H1 (cell line): ENCODE measurements around the gene MPP4. TPM values are rescaled to one million over a fixed set of nuclear protein-coding genes. Genes with fewer than 3 reads are reported as not detected.

Experiments used
- CTCF ChIA-PET: fragments of 300-600 bp; sonication (Branson Sonifier 250); formaldehyde crosslinking; loops from one replicate; lab custom pipeline; 2021; ENCODE audit not compliant: partially characterized antibody; lab: Charles Lee
- POLR2A ChIA-PET: fragments of 300-600 bp; sonication (Branson Sonifier 250); formaldehyde crosslinking; loops from one replicate; lab custom pipeline; 2021; ENCODE audit warnings: inconsistent platforms; ENCODE audit not compliant: partially characterized antibody; lab: Charles Lee
- DNase-seq, 2 experiments: peaks; one replicate each; pipeline versions ENCODE4 v3.0.0 to v3.0.0-alpha.2; 2010 to 2022; ENCODE audit warnings: low spot score in 2 of 2, low read depth in 1 of 2, mixed read lengths in 1 of 2
- FAIRE-seq: peaks from 2 replicates; lab custom pipeline; 2011; peaks lifted over from hg19 to GRCh38; lab: Jason Lieb, UNC
- H2AFZ ChIP-seq: 2 replicates; pipeline ENCODE4 v1.8.1; 2012; ENCODE audit warnings: low read length, inconsistent platforms
- H2AK5ac ChIP-seq: 2 replicates; pipeline ENCODE4 v1.6.1; 2013; ENCODE audit warnings: low read depth, low read length
- H2BK120ac ChIP-seq: replicated peaks from 2 replicates; pipeline ENCODE3; 2013; ENCODE audit warnings: low read depth, low read length, inconsistent platforms
- H2BK12ac ChIP-seq: 2 replicates; pipeline ENCODE4 v1.6.1; 2013; ENCODE audit warnings: low read depth, low read length
- H2BK15ac ChIP-seq: 2 replicates; pipeline ENCODE4 v1.6.1; 2013; ENCODE audit warnings: low read length
- H2BK20ac ChIP-seq: 2 replicates; pipeline ENCODE4 v1.6.1; 2013; ENCODE audit warnings: low read length
- H2BK5ac ChIP-seq: 2 replicates; pipeline ENCODE4 v1.6.1; 2013; ENCODE audit warnings: low read depth, low read length
- H3K14ac ChIP-seq: 2 replicates; pipeline ENCODE4 v1.6.1; 2013; ENCODE audit warnings: inconsistent platforms; ENCODE audit not compliant: insufficient read length
- H3K18ac ChIP-seq: 2 replicates; pipeline ENCODE4 v1.6.1; 2013; ENCODE audit warnings: low read length; ENCODE audit errors: extremely low read depth
- H3K23ac ChIP-seq: 2 replicates; pipeline ENCODE4 v1.6.1; 2013; ENCODE audit warnings: inconsistent platforms; ENCODE audit not compliant: insufficient read length
- H3K23me2 ChIP-seq: 2 replicates; pipeline ENCODE4 v1.6.1; 2013; ENCODE audit warnings: low read depth, low read length
- H3K27ac ChIP-seq: 2 replicates; pipeline ENCODE4 v1.6.1; 2011; ENCODE audit warnings: low read depth, low read length, inconsistent platforms
- H3K27me3 ChIP-seq, 4 experiments: replicated peaks in 1 of 4; 1 replicate in 1 of 4; 2 replicates in 3 of 4; pipeline versions ENCODE4 v1.6.1 to v1.8.1; 2011 to 2013; ENCODE audit warnings: low read length in 3 of 4, mild to moderate bottlenecking in 3 of 4, inconsistent platforms in 2 of 4, mixed read lengths in 2 of 4, moderate library complexity in 1 of 4; ENCODE audit not compliant: control insufficient read depth in 3 of 4, insufficient read depth in 3 of 4; ENCODE audit errors: extremely low read depth in 1 of 4
- H3K36me3 ChIP-seq, 4 experiments: 2 replicates each; pipeline versions ENCODE4 v1.6.1 to v1.8.1; 2011 to 2013; ENCODE audit warnings: mild to moderate bottlenecking in 4 of 4, low read length in 3 of 4, moderate library complexity in 2 of 4, control low read depth in 1 of 4, inconsistent platforms in 1 of 4; ENCODE audit not compliant: insufficient read depth in 4 of 4, control insufficient read depth in 2 of 4
- H3K4ac ChIP-seq: replicated peaks from 2 replicates; pipeline ENCODE3; 2013; ENCODE audit warnings: low read length, low read depth, mixed read lengths, inconsistent platforms; ENCODE audit not compliant: insufficient read length
- H3K4me1 ChIP-seq, 4 experiments: replicated peaks in 1 of 4; 1 replicate in 1 of 4; 2 replicates in 3 of 4; pipeline versions ENCODE4 v1.6.1 to v1.8.1; 2011 to 2013; ENCODE audit warnings: low read length in 3 of 4, inconsistent platforms in 2 of 4, mixed read lengths in 1 of 4; ENCODE audit not compliant: insufficient read depth in 4 of 4, control insufficient read depth in 3 of 4
- H3K4me2 ChIP-seq, 2 experiments: 2 replicates each; pipeline versions ENCODE4 v1.6.1 to v1.8.1; 2011 to 2013; ENCODE audit warnings: low read depth in 2 of 2, low read length in 2 of 2, control low read depth in 1 of 2, inconsistent platforms in 1 of 2, mild to moderate bottlenecking in 1 of 2; ENCODE audit not compliant: insufficient read depth in 1 of 2
- H3K4me3 ChIP-seq, 4 experiments: fragments of 200-600, 300-600 bp in 1 of 4; sonication (generic), shearing (Covaris generic), sonication (Bioruptor Twin) in 1 of 4; 2 replicates each; pipeline versions ENCODE4 v1.5.1 to v1.8.1; 2011 to 2016; ENCODE audit warnings: low read length in 4 of 4, low read depth in 3 of 4, control low read depth in 2 of 4, inconsistent platforms in 2 of 4, mild to moderate bottlenecking in 2 of 4, mixed read lengths in 1 of 4, moderate library complexity in 1 of 4; ENCODE audit not compliant: insufficient read depth in 2 of 4; ENCODE audit errors: extremely low read depth in 1 of 4
- H3K56ac ChIP-seq: replicated peaks from 2 replicates; pipeline ENCODE3; 2013; ENCODE audit warnings: low read depth, mild to moderate bottlenecking, mixed read lengths, low read length, inconsistent platforms; ENCODE audit not compliant: insufficient read length
- H3K79me1 ChIP-seq: 2 replicates; pipeline ENCODE4 v1.6.1; 2013; ENCODE audit warnings: low read depth, low read length, control low read depth
- H3K79me2 ChIP-seq, 2 experiments: 2 replicates each; pipeline versions ENCODE4 v1.6.1 to v1.8.1; 2012 to 2013; ENCODE audit warnings: low read length in 2 of 2, mild to moderate bottlenecking in 2 of 2, inconsistent platforms in 1 of 2; ENCODE audit not compliant: insufficient read depth in 2 of 2, control insufficient read depth in 1 of 2
- H3K9ac ChIP-seq, 4 experiments: replicated peaks in 1 of 4; 1 replicate in 1 of 4; 2 replicates in 3 of 4; pipeline versions ENCODE4 v1.6.1 to v1.8.1; 2011 to 2013; ENCODE audit warnings: low read depth in 3 of 4, low read length in 3 of 4, control low read depth in 2 of 4, mild to moderate bottlenecking in 2 of 4, moderate library complexity in 2 of 4, inconsistent platforms in 1 of 4; ENCODE audit errors: extremely low read depth in 1 of 4
- H3K9me3 ChIP-seq, 2 experiments: 2 replicates each; pipeline versions ENCODE4 v1.6.1 to v1.8.1; 2012 to 2013; ENCODE audit warnings: mild to moderate bottlenecking in 2 of 2, moderate library complexity in 2 of 2, control low read depth in 1 of 2, inconsistent platforms in 1 of 2, low read depth in 1 of 2, low read length in 1 of 2, mixed read lengths in 1 of 2; ENCODE audit not compliant: insufficient read depth in 2 of 2
- H4K20me1 ChIP-seq, 2 experiments: replicated peaks in 1 of 2; 2 replicates each; pipeline versions ENCODE3 to v1.8.1; 2011 to 2013; ENCODE audit warnings: inconsistent platforms in 2 of 2, low read length in 2 of 2, mild to moderate bottlenecking in 1 of 2; ENCODE audit not compliant: insufficient read depth in 2 of 2, control insufficient read depth in 1 of 2
- H4K5ac ChIP-seq: 2 replicates; pipeline ENCODE4 v1.6.1; 2013; ENCODE audit warnings: low read length, low read depth, mixed read lengths, inconsistent platforms; ENCODE audit not compliant: insufficient read length
- H4K8ac ChIP-seq: 2 replicates; pipeline ENCODE4 v1.8.0; 2013; ENCODE audit warnings: mild to moderate bottlenecking, moderate library complexity, low read length, inconsistent platforms; ENCODE audit not compliant: insufficient read depth; ENCODE audit errors: extremely low read depth
- H4K91ac ChIP-seq: replicated peaks from 2 replicates; pipeline ENCODE3; 2013; ENCODE audit warnings: low read length, mixed read lengths, inconsistent platforms; ENCODE audit not compliant: insufficient read length
- BCL11A ChIP-seq, 2 experiments: IDR thresholded peaks; one replicate each; pipeline ENCODE4 v1.6.1; 2011; ENCODE audit warnings: low read depth in 2 of 2, low read length in 2 of 2, mild to moderate bottlenecking in 2 of 2
- EGR1 ChIP-seq: IDR thresholded peaks from 2 replicates; pipeline ENCODE4 v1.6.1; 2011; ENCODE audit warnings: low read depth, low read length, borderline replicate concordance
- EZH2 ChIP-seq: fragments of 200-600 bp; sonication (generic); IDR thresholded peaks from 2 replicates; pipeline ENCODE4 v1.7.1; 2012; ENCODE audit warnings: low read depth, mild to moderate bottlenecking, moderate library complexity, low read length, inconsistent platforms; ENCODE audit not compliant: severe bottlenecking
- GTF2F1 ChIP-seq: IDR thresholded peaks from 2 replicates; pipeline ENCODE4 v1.6.1; 2012; ENCODE audit warnings: low read depth, low read length, improper control_type of control experiment, borderline replicate concordance
- HDAC2 ChIP-seq, 2 experiments: fragments of 300-600 bp in 1 of 2; sonication (generic) in 1 of 2; IDR thresholded peaks; 2 replicates each; pipeline ENCODE4 v1.6.1; 2011 to 2012; ENCODE audit warnings: low read depth in 2 of 2, low read length in 2 of 2, mild to moderate bottlenecking in 2 of 2, moderate library complexity in 2 of 2, borderline replicate concordance in 1 of 2, inconsistent platforms in 1 of 2
- NRF1 ChIP-seq: IDR thresholded peaks from 2 replicates; pipeline ENCODE4 v1.6.1; 2011; ENCODE audit warnings: mild to moderate bottlenecking, low read depth, low read length, improper control_type of control experiment
- SAP30 ChIP-seq: fragments of 300-600 bp; sonication (generic); IDR thresholded peaks from 2 replicates; pipeline ENCODE4 v1.7.1; 2012; ENCODE audit warnings: low read length, moderate library complexity, mild to moderate bottlenecking, inconsistent platforms; ENCODE audit not compliant: insufficient read depth, insufficient replicate concordance
- SP1 ChIP-seq: IDR thresholded peaks from 2 replicates; pipeline ENCODE4 v1.6.1; 2011; ENCODE audit warnings: low read depth, low read length
- SUZ12 ChIP-seq: fragments of 200-600 bp; sonication (generic); IDR thresholded peaks from 2 replicates; pipeline ENCODE4 v1.6.1; 2012; ENCODE audit warnings: mild to moderate bottlenecking, inconsistent platforms, low read length, moderate library complexity, mixed read lengths
- TCF12 ChIP-seq: IDR thresholded peaks from 2 replicates; pipeline ENCODE4 v1.6.1; 2011; ENCODE audit warnings: low read depth, mild to moderate bottlenecking, low read length
- WGBS, 2 experiments: shearing (Covaris generic) in 1 of 2; methylation state at CpG; one replicate each; pipeline versions ENCODE4 v1.1.6 to v1.1.7; 2013 to 2015; ENCODE audit warnings: low lambda C conversion rate in 2 of 2, mixed read lengths in 2 of 2, inconsistent platforms in 1 of 2, low coverage in 1 of 2, missing lambda C conversion rate in 1 of 2; ENCODE audit not compliant: insufficient replicate concordance in 2 of 2, insufficient coverage in 1 of 2, insufficient read length in 1 of 2; ENCODE audit errors: extremely low coverage in 1 of 2, missing lambda C conversion rate in 1 of 2; 5-methylcytosine and 5-hydroxymethylcytosine counted together
- polyA plus RNA-seq, 7 experiments: library from polyadenylated mRNA; depleted of rRNA in 3 of 7; stranded (reverse) in 5 of 7; unstranded in 2 of 7; fragments of >200 nt in 5 of 7; fragments of 200-250 nt in 2 of 7; gene quantifications; 1 replicate in 5 of 7; 2 replicates in 1 of 7; 4 replicates in 1 of 7; pipeline versions ENCODE4 v1.2.1 to v1.2.3, GENCODE V29; 2011 to 2013; ENCODE audit warnings: missing spikeins in 2 of 7, mixed read lengths in 2 of 7
- total RNA-seq: library from RNA; stranded (reverse); fragmentation: NEBNext Ultra II Directional; extraction: Animal tissue kit (Norgen Biotek cat#: 25700); gene quantifications from 2 replicates; pipeline ENCODE4 v1.2.1, GENCODE V29; 2021
- TF ChIP-seq, protein P1 (sequence below), 3 experiments: IDR thresholded peaks; 1 replicate in 2 of 3; 2 replicates in 1 of 3; pipeline versions ENCODE4 v1.5.1 to v1.6.1; 2011; ENCODE audit warnings: low read length in 3 of 3, mild to moderate bottlenecking in 3 of 3, inconsistent platforms in 2 of 3, low read depth in 1 of 3, moderate library complexity in 1 of 3; ENCODE audit not compliant: insufficient read depth in 1 of 3; ENCODE audit errors: control extremely low read depth in 1 of 3

Gene MPP4
- total and polyA plus RNA-seq, 2 of the 8 experiments (the other 6 are each of a cell fraction or from before 2014, with no cell fraction given): not detected

DNA sequence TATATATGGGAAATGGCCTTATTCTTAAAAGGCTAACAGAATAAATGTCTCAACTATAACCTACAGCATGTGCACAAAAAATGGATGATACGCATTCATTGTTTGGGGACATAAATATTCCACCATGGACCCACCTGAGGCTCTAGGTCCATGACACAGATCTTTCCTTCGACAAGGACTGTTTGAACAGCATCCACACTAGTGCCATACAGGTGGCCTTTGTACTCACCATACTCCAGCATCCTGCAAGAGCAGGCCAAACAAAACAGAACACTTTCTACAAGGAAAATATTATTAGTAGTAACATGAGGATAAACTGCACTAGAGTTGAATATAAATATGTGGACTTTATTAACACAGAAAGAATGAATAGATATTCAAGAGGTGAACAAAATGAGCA, 49.0 kb downstream of the MPP4 start:
- no peaks in the 10 kb centered on the region for H3K23me2 ChIP-seq
- no peak overlapping the region for H2BK120ac ChIP-seq
- no peak overlapping the region for H2AK5ac ChIP-seq
- no peak overlapping the region for H3K4me2 ChIP-seq
- H3K4me1 ChIP-seq: no peaks in the 10 kb centered on the region
- H4K8ac ChIP-seq: no peak overlapping the region
- H2BK20ac ChIP-seq: no peak overlapping the region
- no peak overlapping the region for H3K27ac ChIP-seq
- CTCF ChIA-PET: no interaction called here
- no peak overlapping the region for H2BK15ac ChIP-seq
- H3K18ac ChIP-seq: no peak overlapping the region
- 94% methylated on average over 2 of the region's 2 CpGs; no CpG with 5 or more reads in 1 of the 2 experiments for WGBS, 2 experiments
- no peak overlapping the region for H3K23ac ChIP-seq
- H3K27me3 ChIP-seq: no peaks in the 10 kb centered on the region
- H4K5ac ChIP-seq: no peak overlapping the region
- no peak overlapping the region for H3K4ac ChIP-seq
- POLR2A ChIA-PET: no interaction called here
- H4K91ac ChIP-seq: no peak overlapping the region
- H2AFZ ChIP-seq: no peak overlapping the region
- no peak overlapping the region for H3K4me3 ChIP-seq
- H3K79me1 ChIP-seq: no peaks in the 10 kb centered on the region
- TF ChIP-seq EGR1 (no peak), SP1 (no peak), TCF12 (no peak), BCL11A (IDR thresholded peaks at IDR 0.05; ENCODE audit: low read depth in 2 of 2, low read length in 2 of 2) (no peak), EZH2 (no peak), SAP30 (no peak), SUZ12 (no peak), GTF2F1 (no peak), HDAC2 (IDR thresholded peaks at IDR 0.05; ENCODE audit: borderline replicate concordance in 1 of 2, low read depth in 2 of 2, low read length in 2 of 2) (no peak), NRF1 (no peak)
- TF ChIP-seq, protein P1, sequence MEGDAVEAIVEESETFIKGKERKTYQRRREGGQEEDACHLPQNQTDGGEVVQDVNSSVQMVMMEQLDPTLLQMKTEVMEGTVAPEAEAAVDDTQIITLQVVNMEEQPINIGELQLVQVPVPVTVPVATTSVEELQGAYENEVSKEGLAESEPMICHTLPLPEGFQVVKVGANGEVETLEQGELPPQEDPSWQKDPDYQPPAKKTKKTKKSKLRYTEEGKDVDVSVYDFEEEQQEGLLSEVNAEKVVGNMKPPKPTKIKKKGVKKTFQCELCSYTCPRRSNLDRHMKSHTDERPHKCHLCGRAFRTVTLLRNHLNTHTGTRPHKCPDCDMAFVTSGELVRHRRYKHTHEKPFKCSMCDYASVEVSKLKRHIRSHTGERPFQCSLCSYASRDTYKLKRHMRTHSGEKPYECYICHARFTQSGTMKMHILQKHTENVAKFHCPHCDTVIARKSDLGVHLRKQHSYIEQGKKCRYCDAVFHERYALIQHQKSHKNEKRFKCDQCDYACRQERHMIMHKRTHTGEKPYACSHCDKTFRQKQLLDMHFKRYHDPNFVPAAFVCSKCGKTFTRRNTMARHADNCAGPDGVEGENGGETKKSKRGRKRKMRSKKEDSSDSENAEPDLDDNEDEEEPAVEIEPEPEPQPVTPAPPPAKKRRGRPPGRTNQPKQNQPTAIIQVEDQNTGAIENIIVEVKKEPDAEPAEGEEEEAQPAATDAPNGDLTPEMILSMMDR (IDR thresholded peaks at IDR 0.05; ENCODE audit: control extremely low read depth in 1 of 3, insufficient read depth in 1 of 3, low read depth in 1 of 3, low read length in 3 of 3): no peak
- H3K79me2 ChIP-seq: no peaks in the 10 kb centered on the region
- H3K36me3 ChIP-seq: no peaks in the 10 kb centered on the region
- H3K56ac ChIP-seq: no peak overlapping the region
- FAIRE-seq (no peak), DNase-seq (no peak)
- H2BK5ac ChIP-seq: no peak overlapping the region
- H2BK12ac ChIP-seq: no peak overlapping the region
- H3K9ac ChIP-seq: no peak overlapping the region
- H3K14ac ChIP-seq: no peak overlapping the region
- no peaks in the 10 kb centered on the region for H4K20me1 ChIP-seq
- no peaks in the 10 kb centered on the region for H3K9me3 ChIP-seq
